HG02973 (cell line): ENCODE data around the gene RGMA.
"Not testable (repeated sequence)": the region's sequence is repeated elsewhere in the genome, so short reads cannot be mapped to it uniquely, and the experiment has no call there.

Experiments used
- ATAC-seq: cut with Tn5 transposase; IDR thresholded peaks from one replicate; pipeline ENCODE4 v1.9.1; 2021; ENCODE audit warnings: moderate library complexity; ENCODE audit not compliant: unreplicated experiment

RGMA gene

GRCh38 chr15:93049233-93049632, 39.8 kb downstream of the RGMA start:
- ATAC-seq, result no peak

DNA sequence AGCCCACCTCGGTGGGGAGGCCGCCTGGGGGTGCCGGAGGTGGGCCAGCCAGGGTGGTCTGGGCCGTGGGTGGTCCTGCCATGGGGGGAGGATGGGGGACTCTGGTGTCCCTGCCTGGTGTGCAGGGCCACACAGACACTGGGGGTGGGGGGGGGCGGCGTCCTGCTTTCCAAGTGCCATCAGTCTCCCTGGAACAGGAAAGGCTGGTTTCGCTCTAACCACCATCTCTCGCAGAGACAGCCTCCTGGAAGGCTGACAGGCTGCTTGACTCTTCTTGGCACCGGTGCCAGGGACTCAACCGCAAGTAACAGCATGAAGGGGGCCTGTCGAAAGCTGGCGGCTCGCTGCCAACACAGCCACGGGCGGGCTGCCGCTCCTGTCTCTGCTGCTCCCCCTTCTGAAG, 40.3 kb downstream of the RGMA start:
- no peak for ATAC-seq

- no peak for ATAC-seq
These were observed 40.6 kb downstream of the RGMA start for GRCh38 chr15:93048426-93048721.

- no peak for ATAC-seq
These were observed 41.2 kb downstream of the RGMA start for GRCh38 chr15:93047621-93048425.

GRCh38 chr15:93046721-93047120, 42.3 kb downstream of the RGMA start:
- no peak for ATAC-seq

DNA sequence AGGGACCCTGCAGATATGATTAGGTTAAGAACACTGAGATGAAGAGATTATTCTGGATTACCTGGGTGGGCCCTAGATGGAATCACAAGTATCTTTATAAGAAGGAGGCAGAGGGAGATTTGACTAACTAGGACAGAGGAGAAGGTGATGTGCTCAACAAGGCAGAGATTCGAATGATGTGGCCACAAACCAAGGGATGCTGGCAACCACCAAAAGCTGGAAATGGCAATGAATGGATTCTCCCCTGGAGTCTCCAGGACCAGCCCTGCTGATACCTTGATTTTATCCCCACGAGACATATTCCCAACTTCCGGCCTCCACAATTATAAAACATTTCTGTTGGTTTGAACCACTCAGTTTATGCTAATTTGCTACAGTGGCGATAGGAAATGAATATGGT, 42.9 kb downstream of the RGMA start:
- no peak for ATAC-seq

GRCh38 chr15:93045191-93045785, 43.7 kb downstream of the RGMA start:
- ATAC-seq, result no peak

DNA sequence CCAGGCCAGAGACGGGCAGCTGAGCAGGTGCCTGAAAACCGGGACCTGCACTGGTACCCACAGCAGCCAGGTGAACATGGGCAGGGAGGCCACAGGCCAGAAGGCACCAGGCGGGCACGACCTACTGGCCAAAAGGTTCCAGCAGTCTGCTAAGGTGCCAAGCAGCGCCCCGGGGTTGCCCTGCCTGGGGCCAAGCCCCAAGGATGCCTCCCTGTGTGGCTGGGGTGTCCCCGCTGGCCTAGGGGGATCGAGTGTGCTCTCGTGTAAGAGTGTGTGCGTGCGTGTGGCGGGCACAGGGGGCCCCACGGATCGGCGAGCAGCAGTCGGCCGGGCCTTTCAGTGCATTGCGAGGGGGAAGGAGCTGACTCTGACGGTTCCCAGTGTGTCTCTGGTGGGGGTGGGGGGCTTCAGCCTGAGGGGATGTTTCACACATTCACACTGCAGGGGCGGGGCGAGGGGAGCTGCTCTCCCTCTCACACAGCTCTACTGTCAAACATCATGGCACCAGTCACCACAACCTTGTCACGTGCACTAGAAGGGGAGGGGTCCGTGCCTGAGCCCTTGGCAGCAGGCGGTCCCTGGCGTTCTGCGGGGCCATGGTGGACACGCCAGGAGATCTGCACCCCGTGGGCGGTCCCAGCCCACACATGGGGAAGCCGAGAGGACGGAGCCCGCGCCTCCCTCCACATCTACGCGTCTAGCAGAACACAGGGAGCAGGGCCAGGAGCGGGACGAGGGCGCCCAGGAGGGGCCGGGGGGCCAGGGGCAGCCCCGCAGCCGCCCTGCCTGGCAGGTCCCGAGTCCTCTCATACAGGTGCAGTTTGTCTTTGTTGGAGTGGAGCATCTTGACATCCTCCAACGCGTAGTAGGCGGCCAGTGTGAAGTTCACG, 44.5 kb downstream of the RGMA start:
- no peak for ATAC-seq

- ATAC-seq, result no peak
These were observed 45.2 kb downstream of the RGMA start for GRCh38 chr15:93043621-93044300.

DNA sequence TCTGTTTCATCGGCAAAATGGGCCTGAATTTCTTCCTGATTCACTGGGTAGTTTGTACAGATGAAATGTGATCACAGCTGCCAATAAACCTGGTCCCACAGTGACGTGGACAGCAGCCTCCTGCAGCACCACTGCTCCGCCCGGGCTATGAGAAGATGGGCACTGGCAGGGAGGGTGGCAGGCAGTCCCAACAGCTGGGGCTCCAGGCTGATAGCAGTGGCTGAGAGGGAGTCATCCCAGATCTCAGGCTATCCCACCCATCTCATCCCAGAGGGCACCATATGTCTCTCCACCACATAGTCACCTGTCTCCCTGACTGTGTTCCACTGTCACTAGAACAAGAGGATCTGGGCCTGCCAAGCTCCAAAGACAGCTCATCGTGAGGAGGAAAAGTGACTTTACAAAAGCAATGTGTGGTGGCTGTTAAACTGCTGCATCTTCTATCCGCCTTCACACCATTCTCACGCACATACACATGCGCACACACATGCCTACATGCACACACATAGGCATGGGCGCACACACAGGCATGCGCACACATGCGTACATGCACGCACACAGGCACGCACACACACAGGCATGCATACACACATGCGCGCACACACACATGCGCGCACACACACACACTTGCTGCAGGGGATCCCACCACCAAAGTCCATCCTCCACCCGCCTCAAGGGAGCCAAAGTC, 46.2 kb downstream of the RGMA start:
- no peak for ATAC-seq

GRCh38 chr15:93042211-93042610, 46.8 kb downstream of the RGMA start:
- no peak for ATAC-seq

GRCh38 chr15:93041159-93041547, 47.9 kb downstream of the RGMA start:
- no peak for ATAC-seq

- ATAC-seq, result no peak
These were observed 48.5 kb downstream of the RGMA start for GRCh38 chr15:93040288-93041158.

GRCh38 chr15:93039562-93040287, 49.3 kb downstream of the RGMA start:
- ATAC-seq, result not testable (repeated sequence)

DNA sequence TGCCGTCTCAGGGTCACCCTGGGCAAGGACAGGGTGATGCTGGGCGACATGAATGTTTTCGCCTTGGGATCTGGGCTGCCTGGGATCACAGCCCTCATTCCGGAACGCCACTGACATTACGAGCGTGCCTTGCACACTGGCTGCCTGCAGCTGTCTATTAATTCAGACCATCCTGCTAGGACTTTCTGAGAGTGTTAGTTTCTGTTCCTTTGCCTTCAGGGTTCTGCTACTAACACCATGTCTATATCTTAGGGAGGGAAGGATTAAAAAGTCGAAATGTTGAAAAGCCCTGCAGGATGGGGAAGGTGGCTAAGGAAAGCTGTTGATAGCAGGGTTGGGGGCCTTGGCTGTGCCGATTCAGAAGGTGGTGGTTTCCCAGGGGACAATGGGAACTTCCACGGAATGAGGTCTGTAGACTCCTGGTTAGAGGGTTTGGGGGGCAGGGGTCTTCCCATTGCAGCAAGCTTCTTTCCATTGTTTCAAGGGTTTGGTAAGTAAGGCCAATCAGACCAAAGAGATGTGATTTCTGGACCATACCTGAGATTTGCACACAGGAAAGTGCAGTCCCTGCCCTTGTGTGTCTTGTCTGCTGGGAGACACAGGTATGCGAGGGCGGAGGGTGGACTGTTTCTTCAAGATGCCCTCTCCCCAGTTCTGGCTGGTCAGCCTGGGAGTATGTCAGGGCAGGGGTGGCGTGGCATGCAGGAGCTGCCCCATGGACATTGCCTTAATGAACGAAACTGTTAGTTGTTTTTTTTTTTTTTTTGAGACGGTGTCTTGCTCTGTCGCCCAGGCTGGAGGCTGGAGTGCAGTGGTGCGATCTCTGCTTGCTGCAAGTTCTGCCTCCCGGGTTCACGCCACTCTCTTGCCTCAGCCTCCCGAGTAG, 50.9 kb downstream of the RGMA start:
- ATAC-seq, result no peak

DNA sequence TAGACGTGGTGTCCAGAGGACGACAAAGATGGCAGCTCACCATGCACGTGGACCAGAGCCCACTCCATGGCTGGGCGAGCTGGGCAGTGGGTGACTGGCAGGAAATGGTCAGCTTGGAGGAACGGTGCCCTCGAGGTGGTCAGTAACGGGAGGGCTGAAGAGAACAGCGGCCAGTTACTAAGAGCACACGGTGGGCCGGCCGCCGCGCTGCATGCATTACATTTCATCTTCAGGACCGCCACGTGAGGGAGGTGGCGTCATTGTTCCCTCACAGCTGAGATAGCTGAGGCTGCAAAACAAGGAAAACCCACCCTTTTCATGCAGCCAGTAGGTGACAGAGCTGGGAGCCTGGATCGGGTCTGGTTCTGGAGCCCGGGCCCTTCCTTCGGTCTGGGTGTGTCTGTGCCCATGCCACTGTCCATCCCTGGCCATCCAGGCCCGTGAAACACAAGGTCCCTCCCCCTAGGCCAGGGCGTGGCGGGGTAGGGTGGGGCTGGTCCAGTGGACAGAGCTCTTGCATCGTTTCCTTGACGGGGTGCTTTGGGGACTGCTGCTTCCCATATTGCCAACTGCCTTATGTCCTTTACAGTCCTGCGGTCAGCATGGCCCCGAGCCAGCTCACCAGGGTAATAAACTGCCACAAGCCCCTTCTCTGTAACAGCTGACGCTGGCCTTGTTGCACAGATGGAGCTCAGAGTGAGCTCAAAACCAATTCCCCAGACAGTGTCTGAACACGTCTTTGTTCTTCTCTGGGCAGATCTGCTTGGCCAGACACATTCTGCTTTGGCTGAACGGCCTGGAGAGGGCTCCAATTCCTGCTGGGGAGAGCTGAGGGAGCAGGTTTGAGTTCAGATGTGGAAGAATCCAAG, 51.8 kb downstream of the RGMA start:
- no peak for ATAC-seq
